Breast epithelium (tissue), 3 donors: Measurements from ENCODE around the gene SHMT1.

Experiments
- POLR2A ChIP-seq: fragments of 450-650 bp; IDR thresholded peaks from one replicate; pipeline ENCODE4 v1.6.1; 2016; ENCODE audit warnings: antibody characterized with exemption, mild to moderate bottlenecking, moderate library complexity
- TF ChIP-seq, protein P1 (sequence below), 3 donors: fragments of 450-650 bp; IDR thresholded peaks; one replicate each; pipeline ENCODE4 v1.5.1; 2016 to 2017; ENCODE audit warnings: antibody characterized with exemption in 3 of 3, mild to moderate bottlenecking in 3 of 3, moderate library complexity in 3 of 3

DNA sequence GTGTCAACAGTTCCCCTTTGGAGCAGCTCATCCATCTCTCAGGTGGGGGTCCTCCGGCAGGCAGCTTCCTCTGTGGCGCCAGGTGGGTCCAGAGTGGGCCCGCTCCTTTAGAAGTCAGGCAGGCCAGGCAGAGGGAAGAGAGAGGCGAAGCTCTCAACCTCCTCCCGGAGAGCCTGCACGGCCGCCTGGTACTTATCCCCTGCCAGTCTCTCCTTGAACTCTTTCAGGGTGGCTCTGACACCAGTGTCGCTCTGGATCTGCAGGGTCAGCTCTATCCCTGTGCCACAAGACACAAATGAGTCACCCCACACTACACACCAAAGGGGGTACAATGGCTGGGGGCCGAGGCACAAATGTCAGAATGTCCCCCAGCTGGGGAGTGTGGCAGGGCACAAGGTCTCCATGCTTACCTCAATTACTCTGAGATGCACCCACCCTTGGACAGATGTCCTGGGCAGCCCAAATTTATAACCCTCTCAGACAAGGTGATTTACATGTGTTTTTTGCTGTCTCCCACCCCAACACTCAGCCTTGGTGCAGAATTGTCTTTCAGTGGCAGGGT lies 34.6 kb downstream of the SHMT1 start:
- TF ChIP-seq, protein P1, sequence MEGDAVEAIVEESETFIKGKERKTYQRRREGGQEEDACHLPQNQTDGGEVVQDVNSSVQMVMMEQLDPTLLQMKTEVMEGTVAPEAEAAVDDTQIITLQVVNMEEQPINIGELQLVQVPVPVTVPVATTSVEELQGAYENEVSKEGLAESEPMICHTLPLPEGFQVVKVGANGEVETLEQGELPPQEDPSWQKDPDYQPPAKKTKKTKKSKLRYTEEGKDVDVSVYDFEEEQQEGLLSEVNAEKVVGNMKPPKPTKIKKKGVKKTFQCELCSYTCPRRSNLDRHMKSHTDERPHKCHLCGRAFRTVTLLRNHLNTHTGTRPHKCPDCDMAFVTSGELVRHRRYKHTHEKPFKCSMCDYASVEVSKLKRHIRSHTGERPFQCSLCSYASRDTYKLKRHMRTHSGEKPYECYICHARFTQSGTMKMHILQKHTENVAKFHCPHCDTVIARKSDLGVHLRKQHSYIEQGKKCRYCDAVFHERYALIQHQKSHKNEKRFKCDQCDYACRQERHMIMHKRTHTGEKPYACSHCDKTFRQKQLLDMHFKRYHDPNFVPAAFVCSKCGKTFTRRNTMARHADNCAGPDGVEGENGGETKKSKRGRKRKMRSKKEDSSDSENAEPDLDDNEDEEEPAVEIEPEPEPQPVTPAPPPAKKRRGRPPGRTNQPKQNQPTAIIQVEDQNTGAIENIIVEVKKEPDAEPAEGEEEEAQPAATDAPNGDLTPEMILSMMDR (IDR thresholded peaks at IDR 0.05), result no peak
- TF ChIP-seq POLR2A, result no peak
